ENCODE results near the gene IFNA10.
"Not testable (repeated sequence)": the region's sequence is repeated elsewhere in the genome, so short reads cannot be mapped to it uniquely, and the experiment has no call there.

The IFNA10 gene

DNA sequence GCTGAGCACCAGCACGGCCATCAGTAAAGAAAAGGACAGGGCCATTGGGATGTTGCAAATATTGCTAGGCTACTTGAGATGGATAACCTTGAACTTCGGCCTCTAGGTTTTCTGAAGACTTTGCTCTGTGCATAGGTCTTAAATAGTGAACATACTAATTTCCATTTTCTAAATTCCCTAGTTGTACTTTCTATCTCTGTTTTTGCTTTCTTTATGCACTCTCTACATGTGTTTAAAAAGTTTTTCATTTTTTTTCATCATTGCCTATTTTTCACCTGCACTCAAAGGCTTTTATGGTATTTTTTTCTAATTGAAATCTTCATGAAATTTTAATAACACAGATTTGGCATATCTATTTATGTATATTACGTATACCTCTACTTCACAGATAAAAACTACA, 19.5 kb downstream of the IFNA10 start, which contains the start of gene IFNA4:
TSS of gene IFNA4 (minus strand) at position 101 of the 400 bp plus-strand sequence. CDS start at position 45, 56 bp downstream.
- not testable (repeated sequence) for DNase-seq

DNA sequence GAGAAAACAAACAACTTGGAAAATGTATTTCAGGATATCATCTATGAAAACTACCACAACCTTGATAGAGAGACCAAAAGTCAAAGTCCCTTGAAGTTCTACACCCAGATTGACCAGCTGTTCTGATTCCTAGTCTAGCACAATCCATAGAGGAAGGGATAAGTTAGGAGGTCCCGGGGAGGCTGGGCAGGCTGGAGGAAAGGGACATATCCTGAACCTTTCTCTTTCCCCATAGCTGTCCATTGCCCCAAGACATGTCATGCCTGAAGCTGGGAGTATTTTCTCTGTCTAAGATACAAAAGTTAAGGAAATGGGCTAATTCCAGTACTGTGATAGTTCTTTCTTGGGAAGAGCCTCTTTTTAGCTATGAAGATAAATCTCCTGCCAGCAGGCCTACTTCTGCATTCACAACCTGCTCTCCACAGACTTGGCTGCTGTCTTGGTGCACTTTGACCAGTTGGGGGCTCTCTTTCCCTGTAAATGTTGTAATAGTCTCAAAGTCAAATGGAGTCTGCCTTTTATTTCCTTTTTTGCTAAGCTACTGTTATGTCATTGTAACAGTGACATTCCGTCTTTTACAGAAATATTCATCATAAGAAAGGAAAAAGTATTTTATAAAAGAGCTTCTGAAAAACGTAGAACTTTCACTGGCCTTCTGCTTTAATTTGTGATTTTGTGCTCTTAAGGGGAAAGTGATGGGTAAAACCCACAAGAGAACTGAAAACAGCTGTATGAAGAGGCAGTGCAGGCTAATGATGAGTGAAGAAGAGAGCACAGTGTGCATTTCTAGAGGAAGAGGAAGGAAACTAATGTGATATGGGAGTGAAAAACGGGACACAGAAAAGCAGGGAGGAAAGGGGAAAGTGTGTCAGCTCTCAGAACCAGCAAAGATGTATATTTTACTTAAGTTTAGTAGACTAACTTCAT, 23.9 kb downstream of the IFNA10 start:
- peak in 1 of 2 experiments; percentile 52 for DNase-seq

DNA sequence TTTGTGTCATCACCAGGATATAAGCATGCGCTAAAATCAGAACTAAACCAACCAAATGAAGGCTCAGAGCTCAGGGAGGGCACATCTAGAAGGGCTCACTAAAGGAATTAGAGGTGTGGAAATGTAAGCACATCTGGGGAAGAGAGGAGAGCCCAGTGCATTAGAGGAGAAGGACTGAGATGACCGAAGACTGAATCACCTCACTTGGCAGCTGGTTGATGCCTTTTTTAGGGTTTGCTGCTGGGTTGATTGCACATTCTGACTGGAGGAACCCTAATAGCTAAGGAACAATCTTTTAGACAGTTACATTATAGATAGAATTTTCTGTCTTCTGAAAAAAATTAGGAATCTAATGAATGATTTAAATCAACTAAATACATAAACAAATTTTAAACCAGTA, 32.3 kb downstream of the IFNA10 start:
- no peak for DNase-seq

DNA sequence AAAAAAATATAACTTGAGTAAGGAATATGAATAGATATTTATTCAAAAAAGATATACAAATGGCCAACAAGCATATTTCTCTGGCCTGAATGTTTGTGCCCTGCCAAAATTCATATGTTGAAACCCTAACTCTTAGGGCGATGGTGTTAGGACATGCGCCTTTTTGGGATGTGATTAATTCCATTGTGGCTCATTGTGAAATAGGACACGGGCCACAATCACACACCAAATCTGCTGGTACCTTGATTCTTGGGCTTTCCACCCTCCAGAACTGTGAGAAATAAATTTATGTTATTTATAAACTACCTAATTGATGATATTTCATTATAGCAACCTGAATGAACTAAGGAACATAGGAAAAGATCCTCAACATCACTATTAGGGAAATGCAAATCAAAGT, 34.8 kb downstream of the IFNA10 start:
- DNase-seq: no peak

DNA sequence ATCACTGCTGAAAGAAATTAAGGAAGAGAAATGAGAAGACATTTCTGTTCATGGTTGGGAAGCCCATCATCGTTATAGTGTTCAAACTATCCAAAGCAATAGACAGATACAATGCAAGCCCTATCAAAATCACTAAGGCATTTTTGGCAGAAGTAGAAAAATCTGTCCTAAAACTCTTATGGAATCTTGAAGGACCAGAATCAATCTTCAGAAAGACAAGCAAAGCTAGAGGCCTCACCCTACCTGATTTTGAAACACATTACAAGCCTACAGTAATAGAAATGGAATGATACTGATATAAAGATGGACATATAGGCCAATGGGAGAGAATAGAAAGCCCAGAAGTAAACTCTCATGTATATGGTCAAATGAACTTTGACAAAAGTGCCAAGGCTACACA, 35.6 kb downstream of the IFNA10 start:
- no peak for DNase-seq

DNA sequence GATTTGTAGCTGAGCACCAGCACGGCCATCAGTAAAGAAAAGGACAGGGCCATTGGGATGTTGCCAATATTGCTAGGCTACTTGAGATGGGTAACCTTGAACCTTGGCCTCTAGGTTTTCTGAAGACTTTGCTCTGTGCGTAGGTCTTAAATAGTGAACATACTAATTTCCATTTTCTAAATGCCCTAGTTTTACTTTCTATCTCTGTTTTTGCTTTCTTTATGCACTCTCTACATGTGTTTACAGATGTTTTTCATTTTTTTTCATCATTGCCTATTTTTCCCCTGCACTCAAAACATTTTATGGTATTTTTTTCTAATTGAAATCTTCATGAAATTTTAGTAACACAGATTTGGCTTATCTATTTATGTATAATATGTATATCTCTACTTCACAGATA, 40.4 kb downstream of the IFNA10 start, which contains the start of gene IFNA21:
TSS of gene IFNA21 (minus strand) at position 101 of the 400 bp plus-strand sequence. CDS start at position 53, 48 bp downstream.
- DNase-seq: not testable (repeated sequence)

DNA sequence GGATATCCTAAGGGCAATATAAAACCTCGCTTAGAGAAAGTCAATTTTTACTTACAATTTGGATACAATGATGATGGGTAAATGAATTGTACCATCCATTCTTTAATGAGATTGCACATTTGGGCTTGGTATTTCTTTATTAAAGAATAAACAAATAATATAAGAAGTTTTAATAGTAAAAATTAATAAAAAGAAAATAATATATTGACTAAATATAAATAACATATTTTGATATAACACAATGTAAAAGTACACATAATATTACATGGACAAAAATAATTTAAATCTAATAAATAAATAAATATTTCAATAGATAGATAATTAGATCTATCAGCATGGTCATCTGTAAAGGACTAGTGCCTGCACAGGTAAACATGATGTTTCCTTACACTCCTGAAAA, 41.4 kb downstream of the IFNA10 start:
- no peak for DNase-seq

DNA sequence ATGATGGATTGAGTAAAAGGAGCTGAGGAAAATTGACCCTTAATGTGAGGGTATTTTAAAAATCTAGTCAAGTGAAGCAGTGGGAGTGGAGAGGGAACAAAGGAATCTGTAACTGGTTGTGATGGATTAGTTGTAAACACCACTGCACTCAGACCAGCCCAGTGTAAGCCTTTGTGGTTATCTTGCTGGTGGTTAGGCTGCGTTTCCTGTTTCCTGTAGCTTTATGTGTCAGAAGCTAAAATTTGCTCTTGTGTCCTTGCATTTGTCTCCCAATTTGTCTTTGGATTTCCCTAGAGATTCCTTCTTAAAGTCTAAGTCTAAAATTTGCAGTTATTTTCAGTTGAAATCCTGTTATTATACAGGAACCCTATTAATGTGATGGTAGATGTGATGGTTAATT, 46.8 kb downstream of the IFNA10 start:
- DNase-seq: no peak
